Esophagus muscularis mucosa (tissue), 4 donors: Measurements from ENCODE around the gene FNIP1. TPM values are rescaled to one million over a fixed set of nuclear protein-coding genes. Genes with fewer than 3 reads are reported as not detected.

Experiments
- DNase-seq: peaks from one replicate; pipeline ENCODE4 v3.0.0-alpha.2; 2017; ENCODE audit errors: extremely low spot score
- H3K27ac ChIP-seq, 4 donors: fragments of 200-600 bp; sonication (generic); replicated peaks in 1 of 4; 1 replicate in 3 of 4; 2 replicates in 1 of 4; pipeline ENCODE4 v1.5.1; 2016 to 2019; ENCODE audit warnings: mild to moderate bottlenecking in 1 of 4
- H3K27me3 ChIP-seq, 4 donors: fragments of 200-600 bp; sonication (generic); one replicate each; pipeline versions ENCODE4 v1.5.1 to v1.6.0; 2016 to 2019
- H3K36me3 ChIP-seq, 4 donors: fragments of 200-600 bp; sonication (generic); one replicate each; pipeline ENCODE4 v1.5.1; 2016 to 2019
- H3K4me1 ChIP-seq, 4 donors: fragments of 200-600 bp; sonication (generic); one replicate each; pipeline ENCODE4 v1.5.1; 2016 to 2019
- H3K4me3 ChIP-seq, 4 donors: fragments of 200-600 bp; sonication (generic); 1 replicate in 2 of 4; 2 replicates in 2 of 4; pipeline ENCODE4 v1.5.1; 2016 to 2019; ENCODE audit warnings: mild to moderate bottlenecking in 4 of 4, moderate library complexity in 1 of 4
- H3K9me3 ChIP-seq, 4 donors: fragments of 200-600 bp; sonication (generic); 1 replicate in 3 of 4; 2 replicates in 1 of 4; pipeline ENCODE4 v1.5.1; 2016 to 2019
- EP300 ChIP-seq: sonication (generic); formaldehyde crosslinking; IDR thresholded peaks from one replicate; pipeline ENCODE4 v1.6.1; 2017; ENCODE audit warnings: antibody characterized with exemption
- POLR2A ChIP-seq: fragments of 450-650 bp; IDR thresholded peaks from one replicate; pipeline ENCODE4 v1.6.1; 2017; ENCODE audit warnings: antibody characterized with exemption, moderate library complexity, mild to moderate bottlenecking, low read depth
- POLR2AphosphoS5 ChIP-seq, 2 donors: sonication (generic); formaldehyde crosslinking; IDR thresholded peaks; one replicate each; pipeline ENCODE4 v1.6.1; 2017; ENCODE audit warnings: antibody characterized with exemption in 2 of 2
- WGBS: methylation state at CpG from one replicate; pipeline ENCODE4 v1.1.5; 2018; 5-methylcytosine and 5-hydroxymethylcytosine counted together
- intact Hi-C: fragments of 100-400 bp; cut with DNase I; formaldehyde crosslinking; loops from one replicate; pipeline ENCODE4 v1.15.1; 2023
- total RNA-seq, 4 donors: library from RNA; depleted of rRNA; stranded (reverse); fragments of >200 nt; gene quantifications; one replicate each; pipeline versions ENCODE4 v1.1.0 to v1.2.1, GENCODE V29; 2016
- TF ChIP-seq, protein P1 (sequence below), 3 experiments: fragments of 200-600 bp in 2 of 3; fragments of 450-650 bp in 1 of 3; sonication (generic) in 2 of 3; IDR thresholded peaks; one replicate each; pipeline ENCODE4 v1.5.1; 2017 to 2019; ENCODE audit warnings: antibody characterized with exemption in 3 of 3, mild to moderate bottlenecking in 2 of 3, moderate library complexity in 1 of 3

The FNIP1 gene
- total RNA-seq, 4 donors from 2014 or later = 36.6 to 52.7 (median 50.1) TPM

DNA sequence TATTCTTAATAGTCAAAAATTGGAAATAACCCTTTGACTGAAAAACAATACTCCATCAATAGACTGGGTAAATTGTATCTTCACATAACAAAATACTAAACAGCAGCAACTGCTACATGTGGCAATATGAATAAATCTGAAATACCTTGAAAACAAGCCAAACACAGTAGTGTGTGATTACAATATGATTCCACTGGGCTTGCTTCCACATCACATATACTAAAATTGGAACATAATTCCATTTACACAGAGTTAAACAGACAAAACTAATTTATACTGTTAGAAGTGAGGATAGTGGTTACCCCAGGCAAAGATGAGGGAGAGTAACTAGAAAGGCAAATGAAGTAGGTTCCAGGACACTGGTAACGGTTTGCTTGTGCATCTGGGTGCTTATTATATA is 20.4 kb downstream of the FNIP1 start:
- Histone ChIP-seq H3K27me3 (no peaks in the 10 kb centered on the region), H3K36me3 (no peaks in the 10 kb centered on the region), H3K4me3 (no peak overlapping the region), H3K4me1 (peaks cover 39 to 71% (median 64%) of the 10 kb centered on the region in 4 donors), H3K9me3 (no peaks in the 10 kb centered on the region), H3K27ac (no peak overlapping the region)
- TF ChIP-seq, protein P1, sequence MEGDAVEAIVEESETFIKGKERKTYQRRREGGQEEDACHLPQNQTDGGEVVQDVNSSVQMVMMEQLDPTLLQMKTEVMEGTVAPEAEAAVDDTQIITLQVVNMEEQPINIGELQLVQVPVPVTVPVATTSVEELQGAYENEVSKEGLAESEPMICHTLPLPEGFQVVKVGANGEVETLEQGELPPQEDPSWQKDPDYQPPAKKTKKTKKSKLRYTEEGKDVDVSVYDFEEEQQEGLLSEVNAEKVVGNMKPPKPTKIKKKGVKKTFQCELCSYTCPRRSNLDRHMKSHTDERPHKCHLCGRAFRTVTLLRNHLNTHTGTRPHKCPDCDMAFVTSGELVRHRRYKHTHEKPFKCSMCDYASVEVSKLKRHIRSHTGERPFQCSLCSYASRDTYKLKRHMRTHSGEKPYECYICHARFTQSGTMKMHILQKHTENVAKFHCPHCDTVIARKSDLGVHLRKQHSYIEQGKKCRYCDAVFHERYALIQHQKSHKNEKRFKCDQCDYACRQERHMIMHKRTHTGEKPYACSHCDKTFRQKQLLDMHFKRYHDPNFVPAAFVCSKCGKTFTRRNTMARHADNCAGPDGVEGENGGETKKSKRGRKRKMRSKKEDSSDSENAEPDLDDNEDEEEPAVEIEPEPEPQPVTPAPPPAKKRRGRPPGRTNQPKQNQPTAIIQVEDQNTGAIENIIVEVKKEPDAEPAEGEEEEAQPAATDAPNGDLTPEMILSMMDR (IDR thresholded peaks at IDR 0.05) = no peak
- TF ChIP-seq EP300 = no peak
- no peak for TF ChIP-seq POLR2A
- no peak for TF ChIP-seq POLR2AphosphoS5 (IDR thresholded peaks at IDR 0.05)
- intact Hi-C loops = no loop called here
- 75% methylated on average over 1 of the region's 1 CpG for WGBS
- no peak for DNase-seq

DNA sequence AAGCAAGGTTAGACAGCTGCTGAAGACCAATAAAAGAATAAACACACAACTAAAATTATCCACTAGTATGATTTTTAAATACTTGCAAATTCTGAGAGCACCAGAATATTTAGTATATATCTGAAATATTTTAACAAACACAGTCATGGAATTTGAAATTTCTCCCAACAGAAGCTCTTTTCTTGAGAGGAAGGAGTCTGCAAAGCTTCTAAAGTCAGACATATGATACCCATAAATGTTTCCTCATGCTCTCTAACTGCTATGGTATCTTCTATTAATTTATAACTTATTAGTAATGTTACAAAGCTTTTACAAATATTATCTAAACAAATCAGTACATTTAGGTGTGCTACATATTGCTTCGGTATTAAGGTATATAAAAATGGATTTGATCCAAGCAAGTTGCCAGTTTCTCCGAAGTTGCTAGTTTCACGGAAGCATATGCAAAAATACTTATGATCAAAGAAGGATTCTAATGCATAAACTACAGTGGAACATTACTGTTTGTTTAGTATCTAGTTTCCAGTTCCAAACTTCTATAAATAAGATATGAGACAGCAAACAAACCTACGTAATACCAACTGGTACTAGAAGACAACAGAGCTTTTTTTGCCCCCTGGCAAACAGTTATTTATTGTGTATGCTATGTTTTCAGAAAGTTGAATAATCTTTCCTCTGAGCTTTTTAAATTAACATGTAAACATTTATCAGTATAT is 22.0 kb downstream of the FNIP1 start:
- no peaks in the 10 kb centered on the region for H3K27me3 ChIP-seq
- 84% methylated on average over 4 of the region's 4 CpGs for WGBS
- intact Hi-C loops = no loop called here
- TF ChIP-seq POLR2A = no peak
- no peak for TF ChIP-seq EP300
- TF ChIP-seq POLR2AphosphoS5 (IDR thresholded peaks at IDR 0.05) = no peak
- TF ChIP-seq, protein P1 (IDR thresholded peaks at IDR 0.05) = no peak
- H3K4me3 ChIP-seq = no peak overlapping the region
- H3K36me3 ChIP-seq = no peaks in the 10 kb centered on the region
- H3K27ac ChIP-seq = no peak overlapping the region
- no peak for DNase-seq
- no peaks in the 10 kb centered on the region for H3K9me3 ChIP-seq
- H3K4me1 ChIP-seq = peaks cover 49 to 76% (median 72%) of the 10 kb centered on the region in 4 donors

DNA sequence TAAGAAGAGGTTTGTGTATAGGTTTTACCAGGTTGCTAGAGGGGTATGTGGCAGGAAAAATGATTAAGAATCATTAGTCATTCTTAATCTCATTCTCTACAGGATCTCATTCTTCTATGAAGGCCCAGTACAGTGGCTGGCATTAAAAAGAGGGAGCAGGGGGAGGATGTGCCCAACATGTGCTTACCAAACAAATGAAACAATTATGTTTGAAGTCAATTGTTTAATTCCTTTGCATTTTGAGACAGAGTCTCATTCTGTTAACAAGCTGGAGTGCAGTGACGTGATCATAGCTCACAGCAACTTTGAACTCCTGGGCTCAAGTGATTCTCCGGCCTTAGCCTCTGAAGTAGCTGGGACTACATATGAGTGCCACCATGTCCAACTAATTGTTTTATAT is 23.0 kb downstream of the FNIP1 start:
- TF ChIP-seq POLR2AphosphoS5 (IDR thresholded peaks at IDR 0.05) (no peak), EP300 (no peak), POLR2A (no peak)
- TF ChIP-seq, protein P1 (IDR thresholded peaks at IDR 0.05) = no peak
- no peaks in the 10 kb centered on the region for H3K36me3 ChIP-seq
- intact Hi-C loops = no loop called here
- no peaks in the 10 kb centered on the region for H3K9me3 ChIP-seq
- peaks cover 49 to 81% (median 79%) of the 10 kb centered on the region in 4 donors for H3K4me1 ChIP-seq
- H3K4me3 ChIP-seq = no peak overlapping the region
- no peak overlapping the region for H3K27ac ChIP-seq
- WGBS = 87% methylated on average over 2 of the region's 2 CpGs
- no peak for DNase-seq
- H3K27me3 ChIP-seq = no peaks in the 10 kb centered on the region

DNA sequence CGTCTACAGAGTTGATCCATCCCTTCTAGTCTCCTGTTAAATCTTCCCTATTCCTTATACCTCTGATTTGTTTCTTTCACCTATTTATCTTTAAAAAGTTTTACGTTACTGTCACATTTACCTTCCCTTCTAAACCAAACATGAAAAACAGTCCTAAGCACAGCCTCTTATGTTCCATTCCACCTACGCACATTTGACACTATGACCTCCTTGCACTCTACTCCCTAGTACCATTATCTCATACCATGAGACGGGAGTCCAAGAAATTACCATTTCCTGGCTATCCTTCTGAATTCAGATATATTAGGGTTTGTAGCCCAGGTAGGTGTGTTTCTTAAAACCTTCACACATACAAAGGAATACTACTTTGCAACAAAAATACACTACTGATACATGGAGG is 25.1 kb downstream of the FNIP1 start:
- TF ChIP-seq EP300 (no peak), POLR2AphosphoS5 (IDR thresholded peaks at IDR 0.05) (no peak), POLR2A (no peak)
- TF ChIP-seq, protein P1 (IDR thresholded peaks at IDR 0.05) = no peak
- no peaks in the 10 kb centered on the region for H3K27me3 ChIP-seq
- H3K36me3 ChIP-seq = no peaks in the 10 kb centered on the region
- DNase-seq = no peak
- intact Hi-C loops = no loop called here
- no peak overlapping the region for H3K27ac ChIP-seq
- WGBS = 82% methylated on average over 4 of the region's 4 CpGs
- H3K9me3 ChIP-seq = no peaks in the 10 kb centered on the region
- peaks cover 45 to 82% (median 74%) of the 10 kb centered on the region in 4 donors for H3K4me1 ChIP-seq
- no peak overlapping the region for H3K4me3 ChIP-seq

DNA sequence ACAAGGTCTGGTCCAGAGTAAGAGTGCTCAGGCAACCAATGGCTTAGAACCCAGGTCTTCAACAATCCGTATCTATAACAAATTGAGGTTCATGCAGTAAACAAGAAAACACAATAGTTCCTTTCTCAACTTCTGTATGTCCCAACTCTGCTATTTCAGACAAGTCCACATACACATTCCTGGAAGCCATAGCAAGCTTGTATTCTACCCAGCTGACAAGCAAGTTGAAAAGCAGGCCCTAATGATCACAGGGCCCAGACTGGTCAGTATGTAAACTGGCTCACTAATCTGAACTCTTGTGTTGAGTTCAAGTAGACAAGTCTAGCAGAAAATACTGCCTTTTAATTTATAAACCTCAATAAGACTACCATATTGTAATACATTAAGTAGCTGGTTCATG is 26.9 kb downstream of the FNIP1 start:
- Histone ChIP-seq H3K27ac (no peak overlapping the region), H3K27me3 (no peaks in the 10 kb centered on the region), H3K9me3 (no peaks in the 10 kb centered on the region), H3K4me1 (peaks cover 36 to 81% (median 72%) of the 10 kb centered on the region in 4 donors), H3K36me3 (no peaks in the 10 kb centered on the region), H3K4me3 (no peak overlapping the region)
- TF ChIP-seq POLR2A = no peak
- no peak for TF ChIP-seq POLR2AphosphoS5 (IDR thresholded peaks at IDR 0.05)
- TF ChIP-seq EP300 = no peak
- TF ChIP-seq, protein P1 (IDR thresholded peaks at IDR 0.05) = no peak
- WGBS = 71% methylated on average over 1 of the region's 1 CpG
- intact Hi-C loops = no loop called here
- DNase-seq = no peak
